ENCODE data around the gene PLCH1.

PLCH1 gene

DNA sequence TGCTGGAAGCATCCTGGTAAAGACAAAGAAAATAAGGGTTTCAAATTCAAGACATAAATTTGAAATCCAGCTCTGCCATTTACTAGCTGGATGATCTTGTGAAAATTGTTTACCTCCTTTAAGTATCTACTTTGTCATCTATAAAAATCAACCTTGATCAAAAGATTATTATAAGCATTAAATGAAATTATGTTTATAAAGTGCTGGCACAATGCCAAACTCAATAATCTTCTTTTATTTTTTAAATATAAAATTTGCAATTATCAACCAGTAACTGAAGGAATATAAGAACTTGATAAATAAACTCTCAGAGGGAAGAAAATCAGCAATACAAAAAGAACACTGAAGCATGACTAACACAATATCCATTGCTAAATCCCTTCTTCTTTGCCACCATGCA lies 35.4 kb upstream of the PLCH1 start:
- no peak overlapping the region for H3K4me3 ChIP-seq (ENCODE audit: low read depth, low read length)
- TF ChIP-seq, protein P1, sequence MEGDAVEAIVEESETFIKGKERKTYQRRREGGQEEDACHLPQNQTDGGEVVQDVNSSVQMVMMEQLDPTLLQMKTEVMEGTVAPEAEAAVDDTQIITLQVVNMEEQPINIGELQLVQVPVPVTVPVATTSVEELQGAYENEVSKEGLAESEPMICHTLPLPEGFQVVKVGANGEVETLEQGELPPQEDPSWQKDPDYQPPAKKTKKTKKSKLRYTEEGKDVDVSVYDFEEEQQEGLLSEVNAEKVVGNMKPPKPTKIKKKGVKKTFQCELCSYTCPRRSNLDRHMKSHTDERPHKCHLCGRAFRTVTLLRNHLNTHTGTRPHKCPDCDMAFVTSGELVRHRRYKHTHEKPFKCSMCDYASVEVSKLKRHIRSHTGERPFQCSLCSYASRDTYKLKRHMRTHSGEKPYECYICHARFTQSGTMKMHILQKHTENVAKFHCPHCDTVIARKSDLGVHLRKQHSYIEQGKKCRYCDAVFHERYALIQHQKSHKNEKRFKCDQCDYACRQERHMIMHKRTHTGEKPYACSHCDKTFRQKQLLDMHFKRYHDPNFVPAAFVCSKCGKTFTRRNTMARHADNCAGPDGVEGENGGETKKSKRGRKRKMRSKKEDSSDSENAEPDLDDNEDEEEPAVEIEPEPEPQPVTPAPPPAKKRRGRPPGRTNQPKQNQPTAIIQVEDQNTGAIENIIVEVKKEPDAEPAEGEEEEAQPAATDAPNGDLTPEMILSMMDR (IDR thresholded peaks at IDR 0.05; ENCODE audit: borderline replicate concordance, insufficient read depth, low read depth, low read length) = no peak

DNA sequence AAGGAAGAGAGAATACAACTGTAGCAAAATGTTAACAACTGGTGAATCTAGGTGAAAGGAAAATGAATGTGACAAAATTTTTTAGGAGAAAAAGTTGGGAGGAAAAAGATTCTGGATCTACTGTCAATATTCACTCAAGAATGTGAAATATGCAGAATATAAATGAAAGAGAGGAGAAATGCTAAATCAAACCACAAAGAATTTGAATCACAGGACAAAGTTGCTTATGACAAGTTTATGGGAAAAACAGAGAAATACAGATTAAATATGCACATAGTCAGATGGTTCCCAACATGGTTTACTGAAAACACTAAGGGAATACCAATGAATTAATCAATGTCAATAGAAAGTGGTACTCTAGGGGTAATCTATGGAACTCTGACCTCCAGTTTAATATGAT lies 33.6 kb upstream of the PLCH1 start:
- TF ChIP-seq, protein P1 (IDR thresholded peaks at IDR 0.05; ENCODE audit: borderline replicate concordance, insufficient read depth, low read depth, low read length) = no peak
- no peak overlapping the region for H3K4me3 ChIP-seq (ENCODE audit: low read depth, low read length)

DNA sequence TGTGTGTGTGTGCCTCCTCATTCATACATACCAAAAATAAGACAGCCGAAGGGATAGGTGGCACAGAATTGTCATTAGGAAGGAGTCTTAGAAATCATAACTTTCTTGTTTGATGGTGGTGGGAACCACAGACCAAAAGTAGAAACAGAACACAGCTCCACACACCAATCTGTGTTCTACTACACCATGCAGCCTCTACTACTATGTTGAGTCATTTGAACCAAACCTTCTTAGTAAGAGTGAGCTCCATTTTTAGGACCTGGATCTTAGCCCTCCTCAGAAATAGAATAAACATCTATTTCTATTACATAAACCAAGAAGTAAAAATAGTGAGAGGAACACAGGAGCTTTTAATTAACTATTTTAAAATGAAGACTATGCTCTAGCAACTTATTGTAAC lies 27.9 kb upstream of the PLCH1 start:
- H3K4me3 ChIP-seq (ENCODE audit: low read depth, low read length) = no peak overlapping the region
- TF ChIP-seq, protein P1 (IDR thresholded peaks at IDR 0.05; ENCODE audit: borderline replicate concordance, insufficient read depth, low read depth, low read length) = no peak

DNA sequence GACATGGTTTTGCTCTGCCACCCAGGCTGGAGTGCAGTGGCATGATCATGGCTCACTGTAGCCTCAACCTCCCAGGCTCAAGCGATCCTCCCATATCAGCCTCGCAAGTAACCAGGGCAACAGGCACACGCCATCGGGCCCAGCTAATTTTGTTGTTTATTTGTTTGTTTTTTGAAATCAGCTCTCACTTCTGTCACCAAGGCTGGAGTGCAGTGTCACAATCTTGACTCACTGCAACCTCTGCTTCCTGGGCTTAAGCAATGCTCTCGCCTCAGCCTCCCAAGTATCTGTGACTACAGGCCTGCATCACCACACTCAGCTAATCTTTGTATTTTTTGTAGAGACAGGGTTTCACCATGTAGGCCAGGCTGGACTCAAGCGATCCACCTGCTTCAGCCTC lies 26.3 kb upstream of the PLCH1 start:
- no peak overlapping the region for H3K4me3 ChIP-seq (ENCODE audit: low read depth, low read length)
- TF ChIP-seq, protein P1 (IDR thresholded peaks at IDR 0.05; ENCODE audit: borderline replicate concordance, insufficient read depth, low read depth, low read length) = no peak

DNA sequence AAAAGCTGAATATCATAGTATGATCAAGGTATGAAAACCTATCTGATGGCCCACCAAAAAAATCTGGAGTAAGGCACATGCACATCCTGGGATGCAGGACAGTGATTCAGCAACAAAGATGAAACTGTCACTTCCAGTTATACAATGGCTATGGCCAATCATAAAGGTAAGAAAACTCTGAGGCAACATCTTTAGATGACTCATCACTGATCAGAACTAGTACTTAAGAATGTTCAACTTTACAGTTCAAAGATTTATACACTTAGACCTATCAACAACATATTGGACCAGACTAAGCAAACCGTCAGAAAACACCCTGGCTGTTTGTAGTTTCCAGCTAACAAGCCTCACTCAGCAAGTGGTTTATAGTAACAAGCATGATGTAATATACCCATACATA lies 21.3 kb upstream of the PLCH1 start:
- TF ChIP-seq, protein P1 (IDR thresholded peaks at IDR 0.05; ENCODE audit: borderline replicate concordance, insufficient read depth, low read depth, low read length) = no peak
- no peak overlapping the region for H3K4me3 ChIP-seq (ENCODE audit: low read depth, low read length)

DNA sequence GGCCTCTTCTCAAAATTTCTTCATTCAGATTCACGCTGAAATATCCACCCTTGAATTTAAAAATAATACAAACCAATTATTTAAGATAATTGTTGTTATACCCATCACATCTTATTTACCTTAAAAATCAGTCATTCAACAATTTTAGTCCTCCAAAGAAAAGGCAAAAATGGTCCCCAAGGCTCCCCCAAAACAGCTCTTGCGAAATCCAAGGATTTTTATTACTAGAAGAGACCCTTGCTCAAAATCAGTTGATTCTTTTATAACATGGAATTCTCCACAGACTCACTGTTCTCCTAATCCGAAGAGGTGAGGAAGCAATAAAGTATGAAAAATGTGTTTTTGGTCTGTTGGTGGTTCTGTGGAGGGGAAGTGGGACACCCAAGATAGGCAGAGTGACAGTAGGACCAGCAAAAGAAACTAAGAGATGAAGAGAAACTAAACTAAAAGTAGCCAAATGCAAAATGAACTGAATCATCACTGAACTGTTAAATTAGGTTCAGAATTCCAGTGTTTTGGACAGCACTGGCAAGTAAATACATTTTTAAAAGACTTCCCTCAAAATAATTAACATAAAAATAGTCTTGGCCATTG lies 19.1 kb upstream of the PLCH1 start:
- TF ChIP-seq, protein P1 (IDR thresholded peaks at IDR 0.05; ENCODE audit: borderline replicate concordance, insufficient read depth, low read depth, low read length) = no peak
- no peak overlapping the region for H3K4me3 ChIP-seq (ENCODE audit: low read depth, low read length)

DNA sequence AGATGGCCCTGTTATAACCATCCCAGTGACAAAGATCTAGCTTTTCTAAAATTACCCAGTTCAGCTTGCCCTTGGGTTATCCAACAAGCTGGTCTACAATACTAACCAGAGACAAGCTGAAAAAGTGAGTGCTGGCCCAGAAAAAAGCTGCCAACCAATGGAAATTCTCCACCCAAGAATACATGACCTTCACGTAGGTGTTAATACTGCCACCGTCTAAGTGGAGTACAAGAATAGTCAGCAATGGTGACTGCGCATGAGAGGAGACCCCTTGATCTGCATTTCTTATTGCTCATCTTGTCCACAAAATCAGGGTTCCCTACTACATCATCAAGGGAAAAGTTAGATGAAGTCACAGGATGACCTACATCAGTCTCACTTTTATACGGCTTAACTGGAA lies 15.8 kb upstream of the PLCH1 start:
- TF ChIP-seq, protein P1 (IDR thresholded peaks at IDR 0.05; ENCODE audit: borderline replicate concordance, insufficient read depth, low read depth, low read length) = no peak
- no peak overlapping the region for H3K4me3 ChIP-seq (ENCODE audit: low read depth, low read length)

All from GM12875 (cell line).